ENCODE results near the gene ZNF318.

The ZNF318 gene

DNA sequence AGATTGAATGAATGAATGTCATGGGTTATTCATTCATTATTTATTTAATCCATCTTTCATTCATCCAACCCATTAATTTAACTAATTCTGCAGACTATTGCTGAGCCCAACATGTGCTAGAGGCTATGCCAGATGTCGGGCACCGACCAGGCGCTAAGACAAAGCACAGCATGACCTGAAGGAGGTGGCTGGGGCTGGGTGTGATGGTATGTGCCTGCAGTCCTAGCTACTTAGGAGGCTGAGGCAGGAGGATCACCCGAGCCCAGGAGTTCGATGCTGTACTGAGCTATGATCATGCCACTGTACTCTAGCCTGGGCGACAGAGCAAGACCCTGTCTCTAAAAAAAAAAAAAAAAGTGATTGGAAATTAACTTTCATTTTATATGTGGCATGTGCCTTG lies 77.1 kb downstream of the ZNF318 start:
- H3K4me1 ChIP-seq (ENCODE audit: control insufficient read depth, insufficient read depth, low read length, poor library complexity, severe bottlenecking), result peaks cover 4% of the 10 kb centered on the region
- no peak overlapping the region for H3K4me3 ChIP-seq (ENCODE audit: extremely low read depth, insufficient read depth, low read length, poor library complexity, severe bottlenecking)
- WGBS, 2 experiments (ENCODE audit: insufficient coverage in 2 of 2), result 86 to 88% methylated on average over 3 to 5 of the region's 6 CpGs
- H3K27ac ChIP-seq (ENCODE audit: low read depth, low read length, severe bottlenecking), result no peak overlapping the region
- H3K9me3 ChIP-seq (ENCODE audit: control insufficient read depth, low read length), result no peaks in the 10 kb centered on the region
- H3K36me3 ChIP-seq (ENCODE audit: control insufficient read depth, insufficient read depth, low read length), result no peaks in the 10 kb centered on the region

DNA sequence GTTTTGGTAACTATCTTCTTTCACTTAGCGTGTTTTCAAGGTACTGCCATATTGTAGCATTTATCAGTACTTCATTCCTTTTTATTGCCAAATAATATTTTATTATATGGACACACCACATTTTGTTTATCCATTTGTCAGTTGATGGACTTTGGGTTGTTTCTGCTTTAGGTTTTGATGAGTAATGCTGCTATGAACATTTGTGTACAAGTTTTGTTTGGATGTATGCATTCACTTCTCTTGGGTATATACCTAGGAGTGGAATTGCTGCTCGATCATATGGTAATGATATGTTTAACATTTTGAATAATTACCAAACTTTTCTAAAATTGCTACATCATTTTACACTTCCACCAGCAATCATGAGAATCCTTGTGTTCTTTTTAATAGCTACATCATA lies 77.7 kb downstream of the ZNF318 start:
- peaks cover 10% of the 10 kb centered on the region for H3K4me1 ChIP-seq (ENCODE audit: control insufficient read depth, insufficient read depth, low read length, poor library complexity, severe bottlenecking)
- H3K36me3 ChIP-seq (ENCODE audit: control insufficient read depth, insufficient read depth, low read length), result no peaks in the 10 kb centered on the region
- WGBS, 2 experiments (ENCODE audit: insufficient coverage in 2 of 2), result no CpG with 5 or more reads among the region's 2 CpGs
- H3K4me3 ChIP-seq (ENCODE audit: extremely low read depth, insufficient read depth, low read length, poor library complexity, severe bottlenecking), result no peak overlapping the region
- H3K27ac ChIP-seq (ENCODE audit: low read depth, low read length, severe bottlenecking), result no peak overlapping the region
- H3K9me3 ChIP-seq (ENCODE audit: control insufficient read depth, low read length), result no peaks in the 10 kb centered on the region

DNA sequence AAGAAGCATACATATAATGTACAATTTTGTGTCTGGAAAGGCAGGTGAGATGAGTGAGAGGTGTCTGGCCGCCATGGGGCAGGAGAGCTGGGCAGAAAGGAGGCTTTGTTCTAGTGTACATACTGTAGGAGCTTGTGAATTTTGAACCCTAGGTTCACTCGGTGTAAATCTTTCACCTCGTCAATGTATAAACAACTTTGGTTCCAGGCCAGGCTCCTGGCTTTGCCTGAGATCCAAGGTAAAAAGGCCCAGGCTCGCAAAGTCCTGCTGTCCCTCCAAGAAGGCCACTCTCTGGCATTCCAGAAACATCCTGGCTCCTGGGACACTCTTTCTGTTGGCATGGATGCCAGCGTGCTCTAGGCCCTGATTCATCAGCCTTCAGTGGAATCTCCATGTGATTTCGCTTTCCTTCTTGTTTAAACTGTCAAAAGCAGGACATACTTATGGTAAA lies 78.5 kb downstream of the ZNF318 start:
- Histone ChIP-seq H3K27ac (ENCODE audit: low read depth, low read length, severe bottlenecking) (no peak overlapping the region), H3K36me3 (ENCODE audit: control insufficient read depth, insufficient read depth, low read length) (no peaks in the 10 kb centered on the region), H3K4me1 (ENCODE audit: control insufficient read depth, insufficient read depth, low read length, poor library complexity, severe bottlenecking) (peaks cover 10% of the 10 kb centered on the region), H3K9me3 (ENCODE audit: control insufficient read depth, low read length) (no peaks in the 10 kb centered on the region), H3K4me3 (ENCODE audit: extremely low read depth, insufficient read depth, low read length, poor library complexity, severe bottlenecking) (no peak overlapping the region)
- 94 to 98% methylated on average over 5 to 6 of the region's 6 CpGs for WGBS, 2 experiments (ENCODE audit: insufficient coverage in 2 of 2)

GRCh38 chr6:43290339-43290904 lies 79.0 kb downstream of the ZNF318 start:
- Histone ChIP-seq H3K4me3 (ENCODE audit: extremely low read depth, insufficient read depth, low read length, poor library complexity, severe bottlenecking) (no peak overlapping the region), H3K36me3 (ENCODE audit: control insufficient read depth, insufficient read depth, low read length) (no peaks in the 10 kb centered on the region), H3K27ac (ENCODE audit: low read depth, low read length, severe bottlenecking) (no peak overlapping the region), H3K4me1 (ENCODE audit: control insufficient read depth, insufficient read depth, low read length, poor library complexity, severe bottlenecking) (peaks cover 10% of the 10 kb centered on the region), H3K9me3 (ENCODE audit: control insufficient read depth, low read length) (no peaks in the 10 kb centered on the region)
- 94 to 100% methylated on average over 2 of the region's 3 CpGs for WGBS, 2 experiments (ENCODE audit: insufficient coverage in 2 of 2)

DNA sequence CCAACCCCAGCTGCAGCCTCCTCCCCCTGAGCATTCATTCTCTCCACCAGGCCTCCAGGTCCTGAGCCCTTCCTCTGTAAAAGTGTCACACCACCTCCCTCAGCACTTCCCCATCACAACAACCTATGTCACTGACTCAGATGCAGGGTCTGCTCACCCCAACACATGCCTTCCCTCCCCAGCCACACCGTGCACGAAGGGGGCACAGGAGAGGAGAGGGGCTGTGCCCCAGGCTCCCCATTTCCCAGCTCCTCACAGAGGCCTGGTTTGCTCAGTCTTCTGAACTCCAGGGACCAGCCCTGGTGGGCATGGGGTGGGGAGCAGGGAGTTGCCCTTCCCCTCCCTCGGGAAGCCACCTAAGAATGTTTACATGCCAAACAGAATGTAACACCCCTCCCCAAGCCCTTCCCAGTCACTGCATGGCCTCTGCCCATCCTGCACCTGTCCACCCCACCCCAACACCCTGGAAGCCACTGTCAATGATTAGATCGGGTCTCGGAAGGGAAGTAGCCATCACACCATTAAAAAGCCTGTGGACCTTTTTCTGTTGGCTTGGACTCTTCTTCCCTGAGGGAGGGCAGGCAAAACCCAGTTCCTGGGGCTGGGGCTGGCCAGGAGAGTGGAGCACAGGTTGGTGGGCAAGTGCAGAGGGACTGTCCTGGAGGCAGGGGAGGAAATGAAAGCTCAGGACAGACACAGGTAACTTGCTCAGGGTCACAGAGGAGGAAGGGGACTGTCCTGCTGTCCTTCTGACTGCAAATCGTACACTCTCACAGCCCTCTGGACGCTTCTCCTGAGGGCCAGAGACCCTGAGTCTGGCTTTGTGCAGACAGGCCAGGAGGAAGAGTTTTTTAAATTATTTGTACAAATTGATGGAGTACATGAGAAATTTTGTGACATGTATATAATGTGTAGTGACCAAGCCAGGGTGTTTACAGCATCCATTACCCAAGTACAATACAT lies 81.4 kb downstream of the ZNF318 start:
- peaks cover 10% of the 10 kb centered on the region for H3K4me1 ChIP-seq (ENCODE audit: control insufficient read depth, insufficient read depth, low read length, poor library complexity, severe bottlenecking)
- H3K9me3 ChIP-seq (ENCODE audit: control insufficient read depth, low read length), result no peaks in the 10 kb centered on the region
- 88 to 93% methylated on average over 5 of the region's 7 CpGs for WGBS, 2 experiments (ENCODE audit: insufficient coverage in 2 of 2)
- H3K27ac ChIP-seq (ENCODE audit: low read depth, low read length, severe bottlenecking), result no peak overlapping the region
- no peaks in the 10 kb centered on the region for H3K36me3 ChIP-seq (ENCODE audit: control insufficient read depth, insufficient read depth, low read length)
- H3K4me3 ChIP-seq (ENCODE audit: extremely low read depth, insufficient read depth, low read length, poor library complexity, severe bottlenecking), result no peak overlapping the region

DNA sequence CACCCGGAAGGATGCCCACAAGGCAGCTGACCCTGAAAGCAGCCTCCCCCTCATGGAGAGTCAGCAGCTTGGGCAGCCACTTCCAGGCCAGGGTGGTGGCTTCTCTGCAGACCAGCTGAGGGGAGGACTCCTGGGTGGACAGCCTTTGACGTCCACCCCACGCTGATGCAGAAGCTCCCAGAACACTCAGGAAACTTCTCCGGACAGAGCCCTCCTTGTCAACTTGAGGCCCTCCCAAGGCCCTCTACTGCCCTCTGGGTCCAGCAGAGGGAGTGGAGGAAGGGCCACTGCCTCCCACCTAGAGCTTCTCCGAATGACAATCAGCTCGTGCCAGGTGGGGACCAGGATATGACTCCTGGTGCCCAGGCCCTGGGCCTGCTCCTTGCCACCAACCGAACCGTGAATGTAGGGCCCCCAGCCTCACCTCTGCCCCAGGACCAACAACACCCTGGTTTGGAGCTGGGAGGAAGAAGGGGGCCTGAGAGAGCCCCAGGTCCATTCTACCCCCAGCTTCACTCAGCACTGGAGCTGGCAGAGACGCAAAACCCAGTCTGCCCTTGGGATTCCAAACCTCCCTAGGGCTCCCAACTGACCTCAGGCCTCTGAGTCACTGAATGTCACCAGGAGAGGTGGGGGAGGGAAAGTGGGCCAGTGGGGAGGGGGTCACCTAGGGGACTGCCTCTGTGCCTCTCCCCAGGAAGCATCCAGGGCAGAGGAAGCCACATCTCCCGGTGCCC lies 82.3 kb downstream of the ZNF318 start:
- Histone ChIP-seq H3K4me1 (ENCODE audit: control insufficient read depth, insufficient read depth, low read length, poor library complexity, severe bottlenecking) (peaks cover 10% of the 10 kb centered on the region), H3K27ac (ENCODE audit: low read depth, low read length, severe bottlenecking) (no peak overlapping the region), H3K4me3 (ENCODE audit: extremely low read depth, insufficient read depth, low read length, poor library complexity, severe bottlenecking) (no peak overlapping the region), H3K36me3 (ENCODE audit: control insufficient read depth, insufficient read depth, low read length) (no peaks in the 10 kb centered on the region), H3K9me3 (ENCODE audit: control insufficient read depth, low read length) (no peaks in the 10 kb centered on the region)
- 74 to 78% methylated on average over 7 of the region's 10 CpGs for WGBS, 2 experiments (ENCODE audit: insufficient coverage in 2 of 2)

DNA sequence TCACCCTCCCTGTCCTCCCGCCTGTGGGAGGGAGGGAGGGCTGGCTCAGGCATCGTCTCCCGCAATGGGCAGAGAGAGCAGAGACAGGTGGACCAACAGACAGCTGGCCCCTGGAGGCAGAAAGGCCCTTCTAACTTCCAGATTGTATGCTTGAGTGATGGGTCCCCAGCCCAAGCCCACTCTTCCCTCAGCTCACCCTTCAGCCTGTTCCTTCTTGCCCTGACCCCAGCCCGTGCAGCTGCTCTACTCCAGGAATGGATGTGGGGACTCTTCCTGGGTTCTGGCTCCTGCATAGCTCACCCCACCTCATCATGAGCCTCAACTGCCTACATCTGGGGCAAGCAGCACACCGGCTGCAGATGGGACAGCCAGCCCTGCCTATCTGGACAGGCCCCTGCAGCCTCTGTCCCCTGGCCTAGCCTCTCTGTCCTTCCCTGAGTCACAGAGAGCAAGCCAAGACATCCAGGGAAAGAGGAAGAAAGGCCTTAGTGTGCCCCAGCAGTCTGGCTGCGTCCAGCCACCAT lies 82.9 kb downstream of the ZNF318 start:
- Histone ChIP-seq H3K9me3 (ENCODE audit: control insufficient read depth, low read length) (no peaks in the 10 kb centered on the region), H3K4me1 (ENCODE audit: control insufficient read depth, insufficient read depth, low read length, poor library complexity, severe bottlenecking) (peaks cover 10% of the 10 kb centered on the region), H3K27ac (ENCODE audit: low read depth, low read length, severe bottlenecking) (no peak overlapping the region), H3K4me3 (ENCODE audit: extremely low read depth, insufficient read depth, low read length, poor library complexity, severe bottlenecking) (no peak overlapping the region), H3K36me3 (ENCODE audit: control insufficient read depth, insufficient read depth, low read length) (no peaks in the 10 kb centered on the region)
- 97 to 100% methylated on average over 4 to 6 of the region's 6 CpGs for WGBS, 2 experiments (ENCODE audit: insufficient coverage in 2 of 2)

All from mesodermal cell (in vitro differentiated cells).